ENCODE results near the gene TAS2R4. TPM values are rescaled to one million over a fixed set of nuclear protein-coding genes. Genes with fewer than 3 reads are reported as not detected.
"Not testable (repeated sequence)": the region's sequence is repeated elsewhere in the genome, so short reads cannot be mapped to it uniquely, and the experiment has no call there.

The TAS2R4 gene
- total and polyA plus RNA-seq, 4 experiments from 2014 or later: 0.07 to 5.4 (median 3.9) TPM; not detected in 1

DNA sequence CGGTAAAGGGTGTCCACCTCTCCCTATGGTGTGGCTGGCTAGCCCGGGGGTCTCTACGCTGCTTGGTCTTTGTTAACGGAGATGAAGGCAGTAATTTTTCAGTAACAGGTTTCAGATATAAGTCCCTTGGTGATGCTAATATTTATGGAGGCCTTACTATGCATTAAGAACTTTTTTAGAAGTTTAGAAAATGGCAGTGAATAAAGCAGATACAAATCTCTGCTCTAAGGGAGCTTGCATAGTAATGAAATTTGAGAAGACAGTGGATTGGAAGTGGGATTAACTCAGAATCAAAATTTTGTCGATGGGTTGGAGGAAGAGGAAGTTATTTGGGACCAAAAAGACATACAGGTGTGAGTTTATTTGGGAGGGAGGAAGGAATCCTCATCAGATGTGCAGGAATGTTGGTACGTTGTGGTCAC, 37.9 kb upstream of the TAS2R4 start:
- CTCF ChIA-PET (ENCODE audit: partially characterized antibody): interaction anchor here (0.7 to 6.0 kb wide), 17 partner anchors 9 to 723 kb away, joined by 3 to 74 read pairs (median 5); partner anchors contain the start of genes AGK, DENND11, MRPS33 and WEE2
- Histone ChIP-seq H3K27me3 (ENCODE audit: insufficient read depth, low read length) (no peaks in the 10 kb centered on the region), H3K4me3 (ENCODE audit: low read length in 2 of 2) (peak overlapping the region; percentile 94 to 95), H3K36me3 (ENCODE audit: insufficient read depth, low read length) (peaks cover 34% of the 10 kb centered on the region), H3K27ac (ENCODE audit: low read depth, low read length) (peak overlapping the region; percentile 85), H3K4me1 (ENCODE audit: insufficient read depth, low read length) (peaks cover 36% of the 10 kb centered on the region), H3K9me3 (ENCODE audit: control insufficient read depth in 1 of 2, low read length in 2 of 2) (no peaks in the 10 kb centered on the region)
- DNase-seq: no peak
- intact Hi-C loops (cut with micrococcal nuclease): loop anchor here (1.0 to 10.0 kb wide), 7 partner anchors 37 to 1624 kb away; partner anchors contain the start of genes AGK, BRAF, FAM131B and MKRN1
- H3K36me3 Mint-ChIP-seq: peaks cover 32 to 46% of the 10 kb centered on the region in 2 donors
- H3K27ac Mint-ChIP-seq: peak overlapping the region; percentile 96 to 99 (median 99)
- peaks cover 29 to 65% (median 38%) of the 10 kb centered on the region in 4 donors for H3K4me1 Mint-ChIP-seq
- POLR2A ChIA-PET (ENCODE audit: partially characterized antibody): interaction anchor here (0.7 to 3.7 kb wide), 18 partner anchors 10 to 1260 kb away, joined by 3 to 89 read pairs (median 4); partner anchors contain the start of genes AGK, DENND11 and MRPS33
- peak overlapping the region; percentile 98 to 100 (median 99) for H3K4me3 Mint-ChIP-seq
- H3K27me3 Mint-ChIP-seq: no peaks in the 10 kb centered on the region
- H3K9me3 Mint-ChIP-seq: no peaks in the 10 kb centered on the region

- Histone ChIP-seq H3K27me3 (ENCODE audit: insufficient read depth, low read length) (no peaks in the 10 kb centered on the region), H3K36me3 (ENCODE audit: insufficient read depth, low read length) (peaks cover 40% of the 10 kb centered on the region), H3K9me3 (ENCODE audit: control insufficient read depth in 1 of 2, low read length in 2 of 2) (no peaks in the 10 kb centered on the region), H3K4me1 (ENCODE audit: insufficient read depth, low read length) (peaks cover 36% of the 10 kb centered on the region), H3K4me3 (ENCODE audit: low read length in 2 of 2) (no peak overlapping the region), H3K27ac (ENCODE audit: low read depth, low read length) (peak overlapping the region; percentile 85)
- ChIA-PET POLR2A (ENCODE audit: partially characterized antibody) (interaction anchor here (1.1 to 3.7 kb wide), 5 partner anchors 15 to 725 kb away, joined by 3 to 89 read pairs (median 13); partner anchors contain the start of genes DENND11 and MRPS33), CTCF (ENCODE audit: partially characterized antibody) (interaction anchor here (1.2 to 6.0 kb wide), 7 partner anchors 13 to 189 kb away, joined by 3 to 74 read pairs (median 6); partner anchors contain the start of gene WEE2)
- Mint-ChIP-seq H3K27ac (peak overlapping the region; percentile 31 to 96 (median 82)), H3K36me3 (peaks cover 38 to 53% of the 10 kb centered on the region in 2 donors), H3K4me3 (peak overlapping the region; percentile 81 to 100 (median 99)), H3K27me3 (no peaks in the 10 kb centered on the region), H3K9me3 (no peaks in the 10 kb centered on the region), H3K4me1 (peaks cover 29 to 67% (median 38%) of the 10 kb centered on the region in 4 donors)
- intact Hi-C loops (cut with micrococcal nuclease): loop anchor here (2.0 to 10.0 kb wide), 3 partner anchors 1044 to 1623 kb away; partner anchors contain the start of genes FAM131B, MKRN1 and NDUFB2
- no peak for DNase-seq
These were observed 37.2 kb upstream of the TAS2R4 start for GRCh38 chr7:141739250-141739649.

GRCh38 chr7:141742229-141742628, 34.2 kb upstream of the TAS2R4 start:
- Histone ChIP-seq H3K4me3 (ENCODE audit: low read length in 2 of 2) (no peak overlapping the region), H3K36me3 (ENCODE audit: insufficient read depth, low read length) (peaks cover 63% of the 10 kb centered on the region), H3K27me3 (ENCODE audit: insufficient read depth, low read length) (no peaks in the 10 kb centered on the region), H3K27ac (ENCODE audit: low read depth, low read length) (no peak overlapping the region), H3K4me1 (ENCODE audit: insufficient read depth, low read length) (peaks cover 30% of the 10 kb centered on the region), H3K9me3 (ENCODE audit: control insufficient read depth in 1 of 2, low read length in 2 of 2) (no peaks in the 10 kb centered on the region)
- Mint-ChIP-seq H3K4me1 (peaks cover 27 to 59% (median 36%) of the 10 kb centered on the region in 4 donors), H3K27ac (peak overlapping the region in 2 of 7 donors; percentile 20 to 47), H3K36me3 (peaks cover 48 to 72% of the 10 kb centered on the region in 2 donors), H3K9me3 (no peaks in the 10 kb centered on the region), H3K27me3 (no peaks in the 10 kb centered on the region), H3K4me3 (no peak overlapping the region)
- no peak for DNase-seq
- POLR2A ChIA-PET (ENCODE audit: partially characterized antibody): no interaction called here
- CTCF ChIA-PET (ENCODE audit: partially characterized antibody): no interaction called here
- intact Hi-C loops (cut with micrococcal nuclease): no loop called here

- Mint-ChIP-seq H3K36me3 (peaks cover 54 to 71% of the 10 kb centered on the region in 2 donors), H3K27me3 (no peaks in the 10 kb centered on the region), H3K9me3 (no peaks in the 10 kb centered on the region), H3K27ac (peak overlapping the region in 1 of 7 donors; percentile 13), H3K4me3 (no peak overlapping the region), H3K4me1 (peaks cover 19 to 41% (median 21%) of the 10 kb centered on the region in 4 donors)
- H3K36me3 ChIP-seq (ENCODE audit: insufficient read depth, low read length): peaks cover 72% of the 10 kb centered on the region
- ChIA-PET CTCF (ENCODE audit: partially characterized antibody) (interaction anchor here (1.4 kb wide), 1 partner anchor 10 kb away, joined by 4 read pairs; no protein-coding TSS in a partner anchor), POLR2A (ENCODE audit: partially characterized antibody) (no interaction called here)
- no peak overlapping the region for H3K4me3 ChIP-seq (ENCODE audit: low read length in 2 of 2)
- peaks cover 21% of the 10 kb centered on the region for H3K4me1 ChIP-seq (ENCODE audit: insufficient read depth, low read length)
- H3K27ac ChIP-seq (ENCODE audit: low read depth, low read length): no peak overlapping the region
- intact Hi-C loops (cut with micrococcal nuclease): no loop called here
- H3K27me3 ChIP-seq (ENCODE audit: insufficient read depth, low read length): no peaks in the 10 kb centered on the region
- H3K9me3 ChIP-seq (ENCODE audit: control insufficient read depth in 1 of 2, low read length in 2 of 2): no peaks in the 10 kb centered on the region
- no peak for DNase-seq
These were observed 32.3 kb upstream of the TAS2R4 start for GRCh38 chr7:141744131-141744530.

- Mint-ChIP-seq H3K9me3 (peaks cover 0 to 35% (median 25%) of the 10 kb centered on the region in 8 donors), H3K27me3 (no peaks in the 10 kb centered on the region), H3K4me3 (no peak overlapping the region), H3K36me3 (peaks cover 68 to 76% of the 10 kb centered on the region in 2 donors), H3K27ac (no peak overlapping the region), H3K4me1 (peaks cover 0 to 5% (median 3%) of the 10 kb centered on the region in 4 donors)
- intact Hi-C loops (cut with micrococcal nuclease): no loop called here
- Histone ChIP-seq H3K4me1 (ENCODE audit: insufficient read depth, low read length) (no peaks in the 10 kb centered on the region), H3K27me3 (ENCODE audit: insufficient read depth, low read length) (no peaks in the 10 kb centered on the region), H3K27ac (ENCODE audit: low read depth, low read length) (no peak overlapping the region), H3K9me3 (ENCODE audit: control insufficient read depth in 1 of 2, low read length in 2 of 2) (peaks cover 0 to 10% of the 10 kb centered on the region in 2 donors), H3K4me3 (ENCODE audit: low read length in 2 of 2) (no peak overlapping the region), H3K36me3 (ENCODE audit: insufficient read depth, low read length) (peaks cover 75% of the 10 kb centered on the region)
- CTCF ChIA-PET (ENCODE audit: partially characterized antibody): interaction anchor here (1.8 kb wide), 1 partner anchor 10 kb away, joined by 5 read pairs; the partner anchor contains the start of gene SSBP1
- POLR2A ChIA-PET (ENCODE audit: partially characterized antibody): no interaction called here
- no peak for DNase-seq
These were observed 28.1 kb upstream of the TAS2R4 start for GRCh38 chr7:141748396-141748795.

- Histone ChIP-seq H3K9me3 (ENCODE audit: control insufficient read depth in 1 of 2, low read length in 2 of 2) (peaks cover 0 to 10% of the 10 kb centered on the region in 2 donors), H3K36me3 (ENCODE audit: insufficient read depth, low read length) (peaks cover 66% of the 10 kb centered on the region)
- intact Hi-C loops (cut with micrococcal nuclease); H3K27me3 Mint-ChIP-seq; H3K27me3 ChIP-seq (ENCODE audit: insufficient read depth, low read length); H3K4me3 ChIP-seq (ENCODE audit: low read length in 2 of 2); H3K4me3 Mint-ChIP-seq; POLR2A ChIA-PET (ENCODE audit: partially characterized antibody); H3K4me1 ChIP-seq (ENCODE audit: insufficient read depth, low read length); DNase-seq; H3K27ac ChIP-seq (ENCODE audit: low read depth, low read length); CTCF ChIA-PET (ENCODE audit: partially characterized antibody): not testable (repeated sequence)
- Mint-ChIP-seq H3K27ac (peak overlapping the region in 1 of 7 donors; percentile 48), H3K36me3 (peaks cover 83 to 84% of the 10 kb centered on the region in 2 donors), H3K4me1 (peaks cover 0 to 14% (median 3%) of the 10 kb centered on the region in 4 donors), H3K9me3 (peaks cover 0 to 37% (median 25%) of the 10 kb centered on the region in 8 donors)
These were observed 24.6 kb upstream of the TAS2R4 start for GRCh38 chr7:141751904-141752303.

DNA sequence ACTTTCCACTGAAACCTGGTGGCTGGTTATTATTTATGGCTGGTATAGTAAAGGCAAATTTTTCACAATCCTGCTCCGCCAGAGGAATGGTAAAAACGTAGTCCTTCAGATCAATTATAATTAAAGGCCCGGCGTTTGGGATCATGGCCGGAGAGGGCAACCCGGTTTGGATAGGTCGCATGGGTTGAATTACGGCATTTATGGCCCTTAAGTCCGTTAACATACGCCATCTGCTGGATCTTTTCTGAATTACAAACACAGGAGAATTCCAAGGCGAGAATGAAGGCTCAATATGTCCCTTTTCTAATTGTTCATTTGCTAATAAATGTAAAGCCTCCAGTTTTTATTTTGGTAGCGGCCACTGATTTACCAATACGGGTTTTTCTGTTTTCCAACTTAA, 23.8 kb upstream of the TAS2R4 start:
- peaks cover 90 to 91% of the 10 kb centered on the region in 2 donors for H3K36me3 Mint-ChIP-seq
- intact Hi-C loops (cut with micrococcal nuclease): no loop called here
- no peak for DNase-seq
- ChIA-PET CTCF (ENCODE audit: partially characterized antibody) (no interaction called here), POLR2A (ENCODE audit: partially characterized antibody) (no interaction called here)
- no peaks in the 10 kb centered on the region for H3K27me3 ChIP-seq (ENCODE audit: insufficient read depth, low read length)
- no peak overlapping the region for H3K4me3 Mint-ChIP-seq
- no peak overlapping the region for H3K27ac Mint-ChIP-seq
- H3K4me3 ChIP-seq (ENCODE audit: low read length in 2 of 2): no peak overlapping the region
- H3K9me3 Mint-ChIP-seq: peaks cover 0 to 37% (median 25%) of the 10 kb centered on the region in 8 donors
- H3K36me3 ChIP-seq (ENCODE audit: insufficient read depth, low read length): peaks cover 72% of the 10 kb centered on the region
- H3K4me1 ChIP-seq (ENCODE audit: insufficient read depth, low read length): no peaks in the 10 kb centered on the region
- H3K27ac ChIP-seq (ENCODE audit: low read depth, low read length): no peak overlapping the region
- H3K4me1 Mint-ChIP-seq: peaks cover 0 to 14% (median 3%) of the 10 kb centered on the region in 4 donors
- H3K9me3 ChIP-seq (ENCODE audit: control insufficient read depth in 1 of 2, low read length in 2 of 2): peaks cover 0 to 10% of the 10 kb centered on the region in 2 donors
- no peaks in the 10 kb centered on the region for H3K27me3 Mint-ChIP-seq
